ENCODE measurements around the gene RASGRP1. TPM values are rescaled to one million over a fixed set of nuclear protein-coding genes. Genes with fewer than 3 reads are reported as not detected.

The RASGRP1 gene
- total RNA-seq, 1 experiment from 2014 or later, result 0.85 TPM

DNA sequence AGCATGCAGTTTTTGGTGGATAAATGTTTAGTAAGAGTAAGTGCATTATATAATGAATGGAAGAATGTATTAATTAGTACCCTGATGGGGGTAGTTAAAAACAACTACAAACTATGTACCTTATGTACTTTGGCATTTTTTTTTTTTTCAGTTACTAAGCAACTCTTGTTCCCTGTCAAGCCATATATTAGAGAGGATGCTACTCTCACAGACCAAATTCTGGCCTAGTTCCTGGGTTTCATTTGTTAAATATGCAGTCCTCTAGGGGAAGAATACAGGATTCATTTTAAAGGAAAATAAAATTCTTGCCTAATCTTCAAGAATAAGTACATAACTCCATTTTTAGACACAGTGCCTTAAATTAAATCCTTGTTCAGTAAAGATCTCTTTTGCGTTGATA, 93.8 kb downstream of the RASGRP1 start:
- no peak overlapping the region for H3K4me2 ChIP-seq (ENCODE audit: insufficient read depth, insufficient read length, low read length)
- no peaks in the 10 kb centered on the region for H3K23me2 ChIP-seq (ENCODE audit: insufficient read length, low read depth, low read length, poor library complexity, severe bottlenecking)
- H3K27me3 Mint-ChIP-seq (ENCODE audit: low read depth), result no peaks in the 10 kb centered on the region
- H3K4ac ChIP-seq (ENCODE audit: low read depth, low read length), result no peak overlapping the region
- H3K9me3 ChIP-seq (ENCODE audit: control insufficient read depth, low read depth, low read length), result no peaks in the 10 kb centered on the region
- H3K27ac ChIP-seq (ENCODE audit: insufficient read length, low read depth, low read length), result no peak overlapping the region
- H2AK5ac ChIP-seq (ENCODE audit: insufficient read length, low read length), result no peak overlapping the region
- H2BK15ac ChIP-seq (ENCODE audit: low read depth, low read length), result no peak overlapping the region
- DNase-seq, result no peak
- no peaks in the 10 kb centered on the region for H3K79me2 ChIP-seq (ENCODE audit: insufficient read depth, low read length)
- no peak overlapping the region for H3K27ac Mint-ChIP-seq
- H4K5ac ChIP-seq (ENCODE audit: insufficient read length, low read depth, low read length), result no peak overlapping the region
- H2BK20ac ChIP-seq (ENCODE audit: low read depth, low read length, poor library complexity, severe bottlenecking), result no peak overlapping the region
- H2AFZ ChIP-seq (ENCODE audit: low read length), result no peak overlapping the region
- H2BK5ac ChIP-seq (ENCODE audit: insufficient read length, low read length), result no peak overlapping the region
- no peak overlapping the region for H3T11ph ChIP-seq (ENCODE audit: low read length)
- no peaks in the 10 kb centered on the region for H4K20me1 ChIP-seq (ENCODE audit: control insufficient read depth, insufficient read depth, insufficient read length)
- no peak overlapping the region for H2BK12ac ChIP-seq (ENCODE audit: insufficient read length, low read depth, low read length)
- H3K36me3 Mint-ChIP-seq (ENCODE audit: insufficient read depth in 1 of 3, low read depth in 3 of 3), result peaks cover 9 to 36% (median 23%) of the 10 kb centered on the region in 3 experiments; a peak in 6 of 7 replicates
- no peaks in the 10 kb centered on the region; the same call in 1 of the 2 replicates for H3K27me3 ChIP-seq (ENCODE audit: insufficient read depth, low read length)
- H4K91ac ChIP-seq (ENCODE audit: insufficient read length, low read depth, low read length), result no peak overlapping the region
- H3K79me1 ChIP-seq (ENCODE audit: insufficient read depth, low read depth, low read length, poor library complexity, severe bottlenecking), result no peaks in the 10 kb centered on the region
- H3K4me3 Mint-ChIP-seq, result no peak overlapping the region
- H3K23ac ChIP-seq (ENCODE audit: insufficient read length, low read depth, low read length), result no peak overlapping the region
- no peak overlapping the region for H3K56ac ChIP-seq (ENCODE audit: insufficient read length, low read depth, low read length)
- no peak overlapping the region for H2BK120ac ChIP-seq (ENCODE audit: low read depth, low read length, poor library complexity, severe bottlenecking)
- no peaks in the 10 kb centered on the region for H3K9me3 Mint-ChIP-seq
- TF ChIP-seq, protein P1, sequence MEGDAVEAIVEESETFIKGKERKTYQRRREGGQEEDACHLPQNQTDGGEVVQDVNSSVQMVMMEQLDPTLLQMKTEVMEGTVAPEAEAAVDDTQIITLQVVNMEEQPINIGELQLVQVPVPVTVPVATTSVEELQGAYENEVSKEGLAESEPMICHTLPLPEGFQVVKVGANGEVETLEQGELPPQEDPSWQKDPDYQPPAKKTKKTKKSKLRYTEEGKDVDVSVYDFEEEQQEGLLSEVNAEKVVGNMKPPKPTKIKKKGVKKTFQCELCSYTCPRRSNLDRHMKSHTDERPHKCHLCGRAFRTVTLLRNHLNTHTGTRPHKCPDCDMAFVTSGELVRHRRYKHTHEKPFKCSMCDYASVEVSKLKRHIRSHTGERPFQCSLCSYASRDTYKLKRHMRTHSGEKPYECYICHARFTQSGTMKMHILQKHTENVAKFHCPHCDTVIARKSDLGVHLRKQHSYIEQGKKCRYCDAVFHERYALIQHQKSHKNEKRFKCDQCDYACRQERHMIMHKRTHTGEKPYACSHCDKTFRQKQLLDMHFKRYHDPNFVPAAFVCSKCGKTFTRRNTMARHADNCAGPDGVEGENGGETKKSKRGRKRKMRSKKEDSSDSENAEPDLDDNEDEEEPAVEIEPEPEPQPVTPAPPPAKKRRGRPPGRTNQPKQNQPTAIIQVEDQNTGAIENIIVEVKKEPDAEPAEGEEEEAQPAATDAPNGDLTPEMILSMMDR (conservative IDR thresholded peaks at IDR 0.05), result no peak
- no peak overlapping the region for H3K18ac ChIP-seq (ENCODE audit: insufficient read length, low read depth, low read length)
- no CpG with 5 or more reads among the region's 1 CpG for WGBS (ENCODE audit: extremely low coverage, insufficient read length, low lambda C conversion rate)
- no peak overlapping the region for H3K14ac ChIP-seq (ENCODE audit: insufficient read depth, low read length)
- H3K4me1 Mint-ChIP-seq, result no peaks in the 10 kb centered on the region
- no peak overlapping the region for H4K8ac ChIP-seq (replicated peaks; ENCODE audit: insufficient read length, low read depth, low read length)
- no peak overlapping the region for H3K9ac ChIP-seq (ENCODE audit: extremely low read depth, insufficient read length, low read length)
- no peaks in the 10 kb centered on the region for H3K4me1 ChIP-seq (ENCODE audit: insufficient read depth, low read length)
